Memory B cell (primary cell): ENCODE measurements around the gene SIVA1.
A peak's percentile ranks its signal among the peaks of the same experiment; 100 is the strongest.
"Not testable (repeated sequence)": the region's sequence is repeated elsewhere in the genome, so short reads cannot be mapped to it uniquely, and the experiment has no call there.

Experiments
- ATAC-seq: fragments of 150-1000 bp; cut with Tn5 transposase; 2 replicates; pipeline ENCODE4 v1.10.0; 2021; ENCODE audit warnings: low read depth, mild to moderate bottlenecking, moderate library complexity
- DNase-seq, 2 donors: peaks; one replicate each; pipeline ENCODE4 v3.0.0; 2022; ENCODE audit warnings: low spot score in 2 of 2
- H3K27ac Mint-ChIP-seq: one replicate; pipeline ENCODE4 v1.8.0; 2022; ENCODE audit warnings: mild to moderate bottlenecking, moderate library complexity, mixed read lengths
- H3K27me3 Mint-ChIP-seq: one replicate; pipeline ENCODE4 v1.8.0; 2022; ENCODE audit warnings: mixed read lengths
- H3K36me3 Mint-ChIP-seq: one replicate; pipeline ENCODE4 v1.8.0; 2022; ENCODE audit warnings: mild to moderate bottlenecking, mixed read lengths
- H3K4me1 Mint-ChIP-seq: one replicate; pipeline ENCODE4 v1.8.0; 2022; ENCODE audit warnings: mixed read lengths
- H3K4me3 Mint-ChIP-seq: one replicate; pipeline ENCODE4 v1.8.0; 2022; ENCODE audit warnings: mild to moderate bottlenecking, moderate library complexity, mixed read lengths
- H3K9me3 Mint-ChIP-seq: one replicate; pipeline ENCODE4 v1.8.0; 2022; ENCODE audit warnings: mixed read lengths

SIVA1 gene

GRCh38 chr14:104725772-104726548 is 27.0 kb upstream of the SIVA1 start:
- Mint-ChIP-seq H3K36me3 (no peaks in the 10 kb centered on the region), H3K27ac (no peak overlapping the region), H3K4me3 (no peak overlapping the region), H3K27me3 (peaks cover 13% of the 10 kb centered on the region), H3K9me3 (no peaks in the 10 kb centered on the region), H3K4me1 (peaks cover 6% of the 10 kb centered on the region)
- DNase-seq (no peak), ATAC-seq (no peak)

GRCh38 chr14:104726600-104727451 is 26.1 kb upstream of the SIVA1 start:
- Mint-ChIP-seq H3K4me1 (peaks cover 6% of the 10 kb centered on the region), H3K4me3 (no peak overlapping the region), H3K36me3 (no peaks in the 10 kb centered on the region), H3K9me3 (no peaks in the 10 kb centered on the region), H3K27ac (no peak overlapping the region), H3K27me3 (peaks cover 13% of the 10 kb centered on the region)
- DNase-seq = no peak
- no peak for ATAC-seq

- no peak overlapping the region for H3K27ac Mint-ChIP-seq
- ATAC-seq = no peak
These were observed 24.3 kb upstream of the SIVA1 start for GRCh38 chr14:104728631-104729030.

GRCh38 chr14:104729176-104729834 is 23.6 kb upstream of the SIVA1 start:
- H3K36me3 Mint-ChIP-seq, ATAC-seq, DNase-seq, H3K27ac Mint-ChIP-seq, H3K4me1 Mint-ChIP-seq, H3K4me3 Mint-ChIP-seq, H3K9me3 Mint-ChIP-seq: not testable (repeated sequence)
- peaks cover 13% of the 10 kb centered on the region for H3K27me3 Mint-ChIP-seq

More at GRCh38 chr14:104728631-104729030, 24.3 kb upstream of the SIVA1 start:
- Mint-ChIP-seq H3K4me1 (peaks cover 6% of the 10 kb centered on the region), H3K27me3 (peaks cover 13% of the 10 kb centered on the region), H3K9me3 (no peaks in the 10 kb centered on the region), H3K4me3 (no peak overlapping the region), H3K36me3 (no peaks in the 10 kb centered on the region)
- DNase-seq = no peak

- peaks cover 13% of the 10 kb centered on the region for H3K27me3 Mint-ChIP-seq
- peaks cover 5% of the 10 kb centered on the region for H3K4me1 Mint-ChIP-seq
- H3K9me3 Mint-ChIP-seq = no peaks in the 10 kb centered on the region
- DNase-seq (no peak), ATAC-seq (no peak)
- H3K36me3 Mint-ChIP-seq = no peaks in the 10 kb centered on the region
- no peak overlapping the region for H3K27ac Mint-ChIP-seq
- H3K4me3 Mint-ChIP-seq = no peak overlapping the region
These were observed 23.1 kb upstream of the SIVA1 start for GRCh38 chr14:104729835-104730181.

GRCh38 chr14:104730487-104730886 is 22.5 kb upstream of the SIVA1 start:
- Mint-ChIP-seq H3K27ac (no peak overlapping the region), H3K36me3 (no peaks in the 10 kb centered on the region), H3K27me3 (peaks cover 13% of the 10 kb centered on the region), H3K9me3 (no peaks in the 10 kb centered on the region), H3K4me3 (no peak overlapping the region), H3K4me1 (peaks cover 5% of the 10 kb centered on the region)
- DNase-seq (no peak), ATAC-seq (no peak)

GRCh38 chr14:104731320-104732294 is 21.3 kb upstream of the SIVA1 start:
- Mint-ChIP-seq H3K4me1 (peaks cover 6% of the 10 kb centered on the region), H3K4me3 (no peak overlapping the region), H3K27me3 (peaks cover 15% of the 10 kb centered on the region), H3K27ac (no peak overlapping the region), H3K9me3 (no peaks in the 10 kb centered on the region), H3K36me3 (no peaks in the 10 kb centered on the region)
- no peak for DNase-seq
- ATAC-seq = peak; percentile 58

GRCh38 chr14:104732355-104732804 is 20.6 kb upstream of the SIVA1 start:
- Mint-ChIP-seq H3K4me1 (peaks cover 6% of the 10 kb centered on the region), H3K9me3 (no peaks in the 10 kb centered on the region), H3K36me3 (no peaks in the 10 kb centered on the region), H3K4me3 (no peak overlapping the region), H3K27ac (no peak overlapping the region), H3K27me3 (peaks cover 13% of the 10 kb centered on the region)
- no peak for ATAC-seq
- DNase-seq = no peak

- no peaks in the 10 kb centered on the region for H3K36me3 Mint-ChIP-seq
- no peaks in the 10 kb centered on the region for H3K9me3 Mint-ChIP-seq
- ATAC-seq (no peak), DNase-seq (no peak)
- no peak overlapping the region for H3K4me3 Mint-ChIP-seq
- H3K4me1 Mint-ChIP-seq = peaks cover 6% of the 10 kb centered on the region
- H3K27ac Mint-ChIP-seq = no peak overlapping the region
- peaks cover 10% of the 10 kb centered on the region for H3K27me3 Mint-ChIP-seq
These were observed 19.8 kb upstream of the SIVA1 start for GRCh38 chr14:104732931-104733681.

- no peak overlapping the region for H3K27ac Mint-ChIP-seq
- H3K9me3 Mint-ChIP-seq = no peaks in the 10 kb centered on the region
- ATAC-seq = no peak
- DNase-seq = no peak
- H3K4me1 Mint-ChIP-seq = peaks cover 3% of the 10 kb centered on the region
- H3K27me3 Mint-ChIP-seq = peaks cover 9% of the 10 kb centered on the region
- no peak overlapping the region for H3K4me3 Mint-ChIP-seq
- H3K36me3 Mint-ChIP-seq = no peaks in the 10 kb centered on the region
These were observed 18.8 kb upstream of the SIVA1 start for GRCh38 chr14:104734051-104734587.

- Mint-ChIP-seq H3K9me3 (no peaks in the 10 kb centered on the region), H3K4me1 (peaks cover 2% of the 10 kb centered on the region), H3K27me3 (peaks cover 7% of the 10 kb centered on the region), H3K27ac (no peak overlapping the region), H3K36me3 (no peaks in the 10 kb centered on the region), H3K4me3 (no peak overlapping the region)
- DNase-seq (no peak), ATAC-seq (no peak)
These were observed 18.4 kb upstream of the SIVA1 start for GRCh38 chr14:104734601-104734990.

GRCh38 chr14:104734991-104735779 is 17.8 kb upstream of the SIVA1 start:
- H3K36me3 Mint-ChIP-seq = no peaks in the 10 kb centered on the region
- no peaks in the 10 kb centered on the region for H3K9me3 Mint-ChIP-seq
- peaks cover 4% of the 10 kb centered on the region for H3K4me1 Mint-ChIP-seq
- ATAC-seq = no peak
- H3K4me3 Mint-ChIP-seq = no peak overlapping the region
- H3K27me3 Mint-ChIP-seq = peaks cover 10% of the 10 kb centered on the region
- DNase-seq = no peak
- H3K27ac Mint-ChIP-seq = no peak overlapping the region
